HG03354 (cell line): ENCODE measurements around the gene TBC1D14.
A peak's percentile ranks its signal among the peaks of the same experiment; 100 is the strongest.

ENCODE experiments used
- ATAC-seq: cut with Tn5 transposase; IDR thresholded peaks from one replicate; pipeline ENCODE4 v1.9.1; 2021; ENCODE audit warnings: mild to moderate bottlenecking; ENCODE audit not compliant: unreplicated experiment, poor library complexity, severe bottlenecking

Gene TBC1D14

DNA sequence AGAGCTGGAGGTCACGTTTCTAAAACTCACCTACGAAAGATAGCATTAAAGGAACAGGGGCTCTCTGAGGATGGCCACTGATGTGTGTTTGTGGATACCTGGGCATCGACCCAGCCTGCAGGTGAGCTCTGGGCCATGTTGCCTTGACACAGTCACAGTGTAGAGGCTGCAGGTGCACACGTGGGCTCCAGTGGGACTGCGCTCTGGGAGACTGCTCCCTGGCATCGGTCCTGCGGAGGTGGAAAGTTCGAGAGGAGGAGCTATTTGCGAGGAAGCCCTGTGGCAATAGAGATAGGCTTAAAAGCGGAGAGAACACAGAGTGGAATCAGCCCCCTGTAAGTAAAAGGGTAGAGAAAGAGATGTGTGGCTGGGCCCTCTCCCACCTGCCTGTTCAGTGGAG is 121.2 kb downstream of the TBC1D14 start:
- ATAC-seq = no peak

DNA sequence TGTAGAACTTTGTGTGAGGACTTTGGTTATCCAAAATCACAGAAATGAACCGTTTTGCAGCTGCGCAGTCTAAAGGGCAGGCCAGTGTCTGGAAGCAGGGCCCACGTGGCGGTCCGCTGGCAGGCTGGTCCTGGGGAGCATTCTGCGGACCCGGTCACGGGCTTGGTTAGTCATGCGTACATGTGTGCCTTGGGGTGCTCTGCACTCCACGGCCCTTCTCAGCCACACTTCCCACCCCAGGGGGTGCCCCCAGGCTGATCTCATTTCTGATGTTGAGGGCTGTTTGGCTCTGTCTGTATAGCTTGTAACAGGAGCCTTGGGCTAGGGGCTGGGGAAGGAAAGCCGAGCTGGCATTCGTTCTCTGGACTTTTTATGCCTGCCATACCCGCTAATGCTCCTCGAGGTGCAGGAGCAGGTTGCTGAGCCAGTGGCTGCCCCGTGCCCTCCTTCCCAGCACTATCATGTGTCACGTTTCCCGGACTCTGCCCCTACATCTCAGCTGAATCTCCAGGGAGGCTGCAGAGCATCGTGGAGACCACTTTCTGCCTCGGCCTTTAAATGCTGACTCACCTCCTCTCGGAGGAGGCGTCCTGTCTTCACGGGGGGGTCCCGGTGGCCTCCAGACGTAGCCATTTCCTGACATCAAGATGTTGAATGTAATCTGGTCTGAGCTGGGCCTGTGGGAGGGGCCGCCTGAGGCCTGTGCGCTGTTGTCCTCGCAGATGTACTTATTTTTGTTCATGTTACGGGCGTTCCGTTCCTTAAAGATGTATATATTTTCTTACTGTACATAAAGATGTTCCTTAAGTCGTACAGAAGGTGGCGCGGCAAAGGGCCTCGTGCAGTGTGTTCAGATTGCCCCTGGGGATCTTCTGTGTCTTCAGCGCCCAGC is 122.2 kb downstream of the TBC1D14 start:
- ATAC-seq = no peak

DNA sequence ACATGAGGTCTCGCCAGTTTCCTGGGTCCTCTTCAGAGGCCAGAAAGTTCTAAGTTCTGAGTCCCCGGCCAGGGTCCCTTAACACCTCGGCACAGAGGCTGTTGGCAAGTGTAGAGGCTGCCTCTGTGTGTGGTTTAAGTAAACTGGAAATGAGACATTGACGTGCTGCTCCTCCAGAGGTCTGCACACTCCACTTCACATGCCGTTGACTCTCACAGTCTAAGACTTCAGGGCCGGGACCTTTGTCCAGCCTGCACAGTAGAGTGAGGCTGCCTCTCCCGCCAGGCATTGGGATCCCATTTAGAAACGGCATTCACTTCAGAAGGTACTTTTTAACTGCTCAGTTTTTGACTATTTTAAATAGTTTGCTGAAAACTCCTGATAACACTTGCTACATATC is 123.0 kb downstream of the TBC1D14 start:
- ATAC-seq = no peak

DNA sequence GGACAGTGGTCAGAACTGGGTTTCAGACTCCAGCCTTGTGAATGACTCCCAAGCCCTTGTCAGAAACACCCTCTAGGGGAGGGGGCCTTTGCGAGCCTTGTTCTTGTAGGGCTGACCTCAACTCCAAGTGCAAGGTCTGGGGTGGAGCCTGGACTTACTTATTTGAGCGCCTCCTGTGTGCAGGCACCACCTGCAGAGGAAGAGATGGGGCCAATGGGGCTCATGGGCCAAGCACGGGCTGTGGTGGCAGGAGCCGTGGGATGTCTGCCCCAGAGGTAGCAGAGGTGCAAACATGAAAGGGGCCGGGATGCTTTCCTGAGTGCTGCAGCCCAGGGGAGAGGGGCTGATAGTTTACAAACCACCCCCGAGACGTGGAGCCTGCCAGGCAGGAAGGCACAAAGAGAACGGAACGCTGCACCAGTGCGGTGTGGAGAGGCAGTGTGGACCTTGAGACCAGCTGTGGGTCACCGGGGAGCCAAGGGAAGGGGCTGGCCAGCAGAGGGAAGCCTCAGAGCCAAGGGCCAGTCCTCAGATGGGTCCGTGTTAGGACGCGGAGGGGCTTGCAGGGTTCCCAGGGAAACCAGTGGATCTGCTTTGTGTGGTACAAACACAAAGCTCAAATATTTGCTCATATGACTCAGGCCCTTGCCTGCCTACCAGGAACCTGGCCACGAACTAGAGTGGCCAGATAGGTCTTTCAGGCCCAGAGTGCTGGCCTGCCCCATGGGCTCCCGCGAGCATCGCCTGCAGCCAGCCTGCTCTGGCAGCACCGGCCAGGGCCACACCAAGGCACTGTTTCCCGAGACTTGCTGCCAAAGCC is 124.8 kb downstream of the TBC1D14 start:
- ATAC-seq = no peak

DNA sequence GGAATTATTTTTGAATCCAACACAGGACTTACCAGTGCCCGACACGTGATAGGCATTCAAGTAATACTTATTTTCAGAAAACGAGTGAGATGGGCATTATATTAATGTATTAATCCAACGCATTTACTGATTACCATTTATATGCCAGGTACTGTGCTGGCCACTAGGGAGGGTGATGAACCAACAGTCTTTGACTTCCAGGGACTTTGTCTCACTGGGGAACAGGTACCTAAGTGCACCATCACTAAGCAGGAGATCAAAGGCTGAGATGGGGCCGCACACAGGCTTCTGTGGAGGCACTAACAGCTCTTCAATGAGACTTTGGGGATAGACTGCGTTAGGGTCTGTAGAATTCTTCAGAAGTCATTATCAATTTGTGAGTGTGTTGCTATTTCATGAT is 127.8 kb downstream of the TBC1D14 start:
- ATAC-seq = no peak

DNA sequence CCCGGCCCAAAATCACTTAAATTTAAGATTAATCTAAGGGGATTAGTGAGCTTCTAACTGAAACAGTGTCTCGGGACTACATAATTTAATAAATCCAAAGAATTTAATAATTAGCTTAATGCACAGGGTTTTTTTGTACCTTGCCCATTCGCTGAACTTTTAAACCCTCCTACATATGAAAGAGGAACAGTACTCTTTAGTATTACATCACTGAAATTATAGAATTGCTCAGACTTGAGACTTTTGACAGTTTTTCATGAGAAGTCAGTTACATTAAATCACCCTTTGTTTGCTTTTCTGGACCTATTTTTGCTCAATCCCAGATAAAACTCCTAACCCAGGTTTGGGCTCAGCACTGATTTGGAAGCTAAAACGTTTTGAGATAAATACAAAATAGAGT is 131.1 kb downstream of the TBC1D14 start:
- no peak for ATAC-seq

DNA sequence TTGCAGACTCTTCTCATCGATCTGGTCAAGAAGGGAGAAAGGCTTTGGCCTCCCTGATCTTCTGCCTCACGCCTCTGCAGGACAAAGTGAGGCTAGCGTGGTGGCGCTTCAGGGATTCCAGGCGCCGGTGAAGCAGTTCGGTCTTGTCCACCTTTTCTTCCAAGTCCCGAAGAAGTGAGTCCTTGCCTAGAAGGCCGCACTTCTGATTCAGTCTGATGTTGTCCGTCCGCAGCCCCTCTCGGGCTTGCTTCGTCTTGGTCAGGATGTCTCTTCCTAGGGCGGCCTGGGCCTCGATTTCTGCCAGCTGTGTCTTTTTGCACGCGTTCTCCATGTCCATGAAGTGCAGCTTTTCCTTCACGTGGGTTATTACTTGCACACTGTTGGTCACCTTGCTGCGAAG is 131.6 kb downstream of the TBC1D14 start:
- ATAC-seq = no peak

DNA sequence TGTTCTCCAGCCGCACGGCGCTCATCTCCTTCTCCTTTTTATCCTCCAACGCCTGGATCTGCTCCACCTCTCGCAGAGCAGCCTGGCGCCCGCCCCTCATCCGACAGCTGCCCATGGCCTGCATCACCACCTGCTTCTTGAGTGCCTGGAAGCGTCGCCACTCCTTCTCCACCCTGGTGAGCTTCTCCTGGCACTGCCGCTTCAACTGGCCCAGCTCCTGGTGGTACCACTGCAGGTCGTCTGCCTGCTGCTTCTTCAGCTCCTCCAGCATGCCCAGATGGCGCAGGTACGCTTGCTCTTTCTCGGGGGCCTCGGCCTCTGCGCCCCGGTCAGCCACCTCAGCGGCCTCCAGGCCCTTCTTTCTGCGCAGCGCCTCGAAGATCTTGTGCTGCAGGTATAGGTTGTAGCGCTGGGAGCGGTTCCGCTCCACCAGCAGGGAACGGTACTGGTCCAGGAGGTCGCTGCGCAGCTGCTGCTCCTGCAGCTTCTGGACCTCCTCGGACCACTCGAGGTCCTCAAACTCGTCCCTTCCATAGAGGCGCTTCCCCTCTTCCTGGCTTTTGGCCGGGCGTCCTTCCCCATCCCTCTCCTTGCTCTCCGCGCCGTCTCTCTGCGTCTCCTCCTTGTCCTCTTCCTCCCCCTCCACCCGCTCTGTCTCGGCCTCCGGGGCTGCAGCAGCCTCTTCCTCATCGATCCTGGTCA is 132.3 kb downstream of the TBC1D14 start:
- no peak for ATAC-seq

DNA sequence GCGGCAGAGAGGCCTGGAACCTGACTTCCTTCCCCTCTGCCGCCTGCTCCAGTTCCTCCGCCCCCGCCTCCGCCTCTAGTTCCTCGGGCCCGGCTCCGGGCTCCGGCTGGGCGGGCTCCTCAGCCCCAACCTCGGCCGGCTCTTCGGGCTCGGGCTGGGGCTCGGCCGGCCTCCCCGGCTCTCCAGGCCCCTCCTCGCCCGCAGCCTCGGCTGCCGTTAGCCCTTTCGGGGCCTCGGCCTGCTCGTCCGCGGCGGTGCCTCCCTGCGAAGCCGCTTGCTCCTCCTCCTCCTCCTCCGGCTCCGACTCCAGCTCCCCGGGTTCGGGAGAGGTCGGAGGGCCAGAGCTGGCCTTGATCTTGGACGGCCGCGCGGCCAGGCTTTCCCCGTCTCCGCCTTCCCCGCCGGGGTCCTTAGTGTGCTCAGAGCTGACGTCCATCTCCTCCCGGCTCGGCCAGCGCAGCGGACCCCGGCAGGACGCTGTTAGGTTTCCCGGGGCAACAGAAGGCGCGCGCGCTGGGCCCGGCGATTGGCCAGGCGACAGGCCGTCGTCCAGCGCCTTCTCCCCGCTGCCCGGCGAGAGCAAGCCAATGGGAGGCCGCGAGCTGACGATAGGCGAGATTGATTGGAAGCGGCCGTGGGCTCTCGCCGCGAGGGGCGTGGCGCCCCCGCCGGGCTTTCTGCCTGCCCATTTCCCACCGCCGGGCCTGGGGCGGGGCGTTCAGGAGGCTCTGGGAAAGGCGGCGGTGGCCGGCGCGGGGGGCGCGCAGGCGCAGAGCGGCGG is 133.1 kb downstream of the TBC1D14 start:
- ATAC-seq = peak; percentile 83

DNA sequence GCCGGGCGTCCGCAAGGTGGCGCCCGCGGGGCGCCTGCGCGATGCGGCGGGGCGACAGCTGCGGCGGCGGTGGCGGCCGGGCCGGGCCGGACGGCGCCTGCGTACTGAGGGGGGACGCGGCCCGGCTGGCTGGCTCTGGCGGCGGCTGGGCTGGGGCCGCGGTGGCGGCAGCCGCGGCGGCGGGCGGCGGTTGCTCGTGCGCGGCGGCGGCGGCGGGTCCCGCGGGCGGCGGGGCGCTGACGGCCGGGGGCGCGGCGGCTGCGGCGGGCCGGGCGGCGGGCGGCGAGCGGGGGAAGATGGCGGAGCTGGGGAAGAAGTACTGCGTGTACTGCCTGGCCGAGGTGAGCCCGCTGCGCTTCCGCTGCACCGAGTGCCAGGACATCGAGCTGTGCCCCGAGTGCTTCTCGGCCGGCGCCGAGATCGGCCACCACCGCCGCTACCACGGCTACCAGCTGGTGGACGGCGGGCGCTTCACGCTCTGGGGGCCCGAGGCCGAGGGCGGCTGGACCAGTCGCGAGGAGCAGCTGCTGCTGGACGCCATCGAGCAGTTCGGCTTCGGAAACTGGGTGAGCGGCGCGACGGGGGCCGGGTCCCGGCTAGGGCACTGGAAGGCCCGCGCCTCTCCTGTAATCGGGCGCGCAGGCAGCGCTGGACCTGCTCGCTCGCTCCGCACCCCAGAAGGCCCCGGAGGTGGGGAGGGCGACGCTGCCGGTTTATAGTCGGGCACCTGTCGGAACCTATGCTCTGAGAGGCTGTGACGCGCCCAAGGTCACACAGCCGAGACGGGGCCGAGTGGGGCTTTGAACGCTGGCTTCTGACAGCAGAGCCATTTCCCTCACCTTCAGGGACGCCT is 133.9 kb downstream of the TBC1D14 start, which contains the start of gene TADA2B:
Gene TADA2B (plus strand): TSS at position 89 of the 853 bp plus-strand sequence. CDS start 208 bp downstream, at position 297.
- ATAC-seq = peak; percentile 46

DNA sequence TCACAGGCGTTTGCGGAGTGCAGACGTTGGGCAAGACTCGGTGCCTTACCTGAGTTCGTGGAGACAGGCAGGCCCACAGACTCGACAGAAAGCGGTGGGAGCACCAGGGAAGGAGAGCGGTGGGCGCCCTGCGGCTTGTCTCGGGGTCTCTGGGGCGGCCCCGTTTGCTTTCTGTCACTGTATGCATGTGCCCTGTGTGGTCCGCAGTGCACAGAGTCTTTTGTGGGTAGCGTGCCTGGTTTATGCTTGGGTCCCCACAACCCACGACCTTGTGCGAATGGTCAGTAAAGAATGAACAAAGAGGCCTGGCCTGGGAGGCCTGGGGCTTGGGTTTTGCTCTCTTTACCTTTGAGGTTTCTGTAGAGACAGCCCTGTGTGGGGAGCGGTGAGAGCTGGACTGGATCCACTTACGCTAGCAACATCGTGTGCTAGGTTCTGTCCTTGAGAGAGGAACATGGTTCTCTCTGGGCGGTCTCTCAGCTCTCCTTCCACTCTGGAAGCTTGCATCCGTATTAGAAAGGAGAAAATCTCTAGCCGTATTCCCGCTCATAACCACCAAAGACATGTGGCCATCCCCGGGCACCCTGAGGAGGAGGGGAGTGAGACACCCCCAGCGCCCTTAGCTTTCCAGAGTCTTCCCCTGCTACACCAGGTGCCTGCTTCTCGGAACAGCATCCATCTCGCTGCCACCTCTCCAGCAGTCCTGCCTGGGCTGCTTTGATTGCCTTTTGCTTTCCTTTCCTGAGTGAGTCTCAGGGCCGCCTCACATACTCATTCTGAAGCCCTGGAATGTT is 134.7 kb downstream of the TBC1D14 start:
- ATAC-seq = no peak

DNA sequence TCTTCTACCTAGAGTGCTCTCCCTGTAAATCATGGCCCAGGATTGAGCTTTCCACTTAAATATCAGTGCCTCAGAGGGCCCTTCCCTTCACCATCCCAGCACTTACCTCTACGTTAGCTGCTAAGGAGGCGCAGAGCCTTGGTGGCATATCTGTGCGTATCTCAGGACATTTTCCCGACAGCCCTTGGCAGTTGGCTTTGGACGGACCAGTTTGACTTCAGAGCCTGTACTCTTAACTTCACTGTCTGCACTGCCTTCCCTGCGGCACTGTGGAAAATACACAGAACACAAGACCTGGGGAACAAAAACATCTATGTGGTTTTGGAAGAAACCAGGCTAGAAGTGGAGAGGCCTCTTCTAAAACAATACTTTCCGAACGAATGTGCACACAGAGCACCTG is 135.9 kb downstream of the TBC1D14 start:
- no peak for ATAC-seq

DNA sequence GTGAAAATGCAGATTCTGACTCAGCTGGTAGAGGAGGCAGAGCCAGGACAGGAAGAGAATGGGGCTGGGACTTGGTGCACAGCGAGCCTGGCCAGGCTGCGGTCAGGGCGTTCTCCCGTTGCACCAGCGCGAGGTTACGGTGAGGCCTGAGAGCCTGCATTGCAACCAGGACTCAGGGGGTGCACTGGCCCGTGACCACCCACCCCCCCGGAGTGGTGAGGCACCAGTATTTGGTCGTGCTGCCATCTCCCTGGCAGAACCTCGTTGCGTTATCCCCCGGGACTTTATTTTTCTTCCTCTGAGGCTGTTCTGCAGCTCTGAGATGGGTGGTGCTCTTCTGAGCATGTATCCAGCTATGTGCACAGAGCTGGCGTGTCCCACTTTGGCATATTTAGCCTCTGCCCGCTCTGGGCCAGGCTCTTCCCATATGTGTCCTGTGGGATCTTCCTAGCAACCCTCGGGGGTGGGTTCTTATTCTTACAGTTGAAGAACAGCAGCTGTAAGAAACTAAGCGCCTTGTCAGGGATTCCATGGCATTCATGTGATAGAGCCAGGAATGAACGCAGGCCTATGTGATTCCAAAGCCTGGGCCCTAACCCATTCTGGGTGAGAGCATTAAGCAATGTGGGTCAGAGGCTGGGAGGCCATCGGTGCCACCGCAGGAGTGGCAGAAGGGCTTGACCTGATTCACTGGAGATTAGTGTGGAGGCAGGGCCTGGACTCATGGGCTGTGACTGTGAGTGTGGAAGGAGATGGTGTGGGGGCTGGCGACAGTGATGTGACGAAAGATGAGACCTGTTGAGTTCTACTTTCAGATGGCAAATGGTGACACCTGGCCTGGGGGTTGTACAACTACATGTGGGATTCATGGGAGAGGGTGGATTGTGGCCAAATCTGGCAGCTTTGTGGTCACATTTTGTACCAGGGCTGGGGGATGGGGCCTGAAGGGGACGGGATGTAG is 136.6 kb downstream of the TBC1D14 start:
- ATAC-seq = no peak

DNA sequence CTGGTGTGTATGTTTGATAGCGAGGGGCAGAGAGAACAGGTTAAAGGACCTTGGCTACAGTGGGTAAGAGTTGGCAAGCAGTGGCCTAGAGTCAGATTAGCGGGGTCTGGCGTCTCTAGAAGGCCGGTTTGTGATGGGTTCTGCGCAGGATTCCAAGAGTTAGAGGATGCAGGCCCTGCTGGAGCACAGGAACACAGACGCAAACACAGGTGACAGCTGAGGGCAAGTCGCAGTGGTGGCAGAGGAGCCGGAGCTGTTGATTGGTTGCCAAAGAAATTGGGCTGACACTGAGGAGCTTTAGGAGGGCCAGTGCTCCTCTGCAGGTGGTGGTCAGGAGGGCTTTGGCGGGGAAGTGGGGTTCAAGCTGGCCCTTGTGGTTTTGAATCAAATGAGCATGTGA is 137.3 kb downstream of the TBC1D14 start:
- no peak for ATAC-seq

DNA sequence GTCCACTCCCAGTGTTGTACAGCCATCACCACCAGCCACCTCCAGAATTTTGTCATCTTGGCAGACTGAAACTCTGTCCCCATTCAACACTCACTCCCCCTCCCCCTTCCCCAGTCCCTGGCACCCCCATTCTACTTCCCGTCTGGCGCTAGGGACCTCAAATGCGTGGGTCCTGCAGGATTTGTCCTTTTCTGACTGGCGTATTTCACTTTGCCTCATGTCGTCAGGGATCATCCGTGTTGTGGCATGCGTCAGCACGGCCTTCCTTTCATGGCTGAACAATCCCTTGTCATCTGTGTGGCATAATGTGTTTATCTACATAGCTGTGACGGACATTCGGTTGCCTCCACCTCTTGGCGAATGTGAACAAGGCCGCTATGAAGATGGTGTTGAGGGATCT is 139.0 kb downstream of the TBC1D14 start:
- ATAC-seq = no peak

DNA sequence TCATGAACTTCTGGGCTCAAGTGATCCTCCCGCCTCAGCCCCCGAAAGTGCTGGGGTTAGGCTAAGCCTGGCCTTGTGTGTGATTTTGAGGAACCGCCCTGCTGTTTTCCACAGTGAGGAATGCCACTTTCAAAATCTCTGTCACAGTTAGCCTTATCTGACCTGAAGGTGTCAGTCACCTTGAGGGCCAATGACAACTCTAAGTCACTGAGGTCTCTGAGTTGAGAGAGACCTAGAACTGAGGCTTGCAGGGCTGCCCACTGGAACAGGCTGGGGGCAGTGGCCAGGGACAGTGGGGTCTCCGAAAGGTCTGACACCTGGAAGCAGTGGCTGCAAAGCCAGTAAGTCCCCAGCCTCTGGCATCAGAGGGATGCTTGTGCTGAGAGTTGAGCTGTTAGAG is 139.7 kb downstream of the TBC1D14 start:
- ATAC-seq = no peak

DNA sequence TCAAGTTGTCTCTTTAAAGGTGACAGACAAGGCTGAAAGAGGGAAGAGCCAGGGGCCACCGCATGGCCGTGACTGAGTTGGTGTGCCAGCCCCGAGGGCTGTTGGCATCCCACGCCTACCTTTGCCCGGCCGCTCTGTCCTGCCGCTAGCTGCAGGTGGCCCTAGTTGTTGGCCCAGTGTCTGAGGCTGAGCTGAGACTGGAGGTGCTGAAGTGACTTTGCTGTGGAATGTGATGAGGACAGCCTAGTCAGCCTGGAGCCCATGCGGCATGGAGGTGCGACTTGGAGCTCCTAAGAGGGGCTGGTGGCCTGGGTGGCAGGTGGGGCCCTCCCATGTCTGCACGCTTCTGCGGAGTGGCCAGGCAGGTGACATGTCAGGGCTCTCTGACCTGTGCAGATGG is 140.1 kb downstream of the TBC1D14 start:
- no peak for ATAC-seq
